ENCODE results near the gene ITSN1. TPM values are rescaled to one million over a fixed set of nuclear protein-coding genes. Genes with fewer than 3 reads are reported as not detected.

ITSN1 gene
- total RNA-seq, 4 donors from 2014 or later = 50.4 to 208 (median 96.7) TPM

- H3K4me1 ChIP-seq = peaks cover 0 to 18% (median 3%) of the 10 kb centered on the region in 4 donors
- H3K27me3 ChIP-seq = no peaks in the 10 kb centered on the region
- H3K36me3 ChIP-seq = peaks cover 0 to 83% (median 21%) of the 10 kb centered on the region in 3 donors
- no peak overlapping the region for H3K4me3 ChIP-seq
- DNase-seq (ENCODE audit: low spot score in 2 of 2) = no peak
- H3K9me3 ChIP-seq = no peaks in the 10 kb centered on the region
- 86 to 90% methylated on average over 6 of the region's 6 CpGs for WGBS, 2 donors
- H3K27ac ChIP-seq = no peak overlapping the region
- TF ChIP-seq EP300 (IDR thresholded peaks at IDR 0.05) (no peak), CTCF (IDR thresholded peaks at IDR 0.05) (no peak), POLR2A (IDR thresholded peaks at IDR 0.05) (no peak)
Measured at GRCh38 chr21:33909756-33910155, 267.5 kb downstream of the ITSN1 start.

GRCh38 chr21:33914188-33914587 is 271.9 kb downstream of the ITSN1 start:
- Histone ChIP-seq H3K36me3 (peaks cover 0 to 40% (median 12%) of the 10 kb centered on the region in 3 donors), H3K27ac (no peak overlapping the region), H3K27me3 (no peaks in the 10 kb centered on the region), H3K4me3 (no peak overlapping the region), H3K4me1 (peaks cover 0 to 25% (median 7%) of the 10 kb centered on the region in 4 donors), H3K9me3 (no peaks in the 10 kb centered on the region)
- no peak for TF ChIP-seq EP300 (IDR thresholded peaks at IDR 0.05)
- no peak for TF ChIP-seq POLR2A (IDR thresholded peaks at IDR 0.05)
- TF ChIP-seq CTCF (IDR thresholded peaks at IDR 0.05) = no peak
- no peak for DNase-seq (ENCODE audit: low spot score in 2 of 2)
- 95% methylated on average over 5 of the region's 5 CpGs for WGBS, 2 donors

GRCh38 chr21:33915368-33916199 is 273.3 kb downstream of the ITSN1 start, which contains the start of gene ATP5PO:
ATP5PO (minus strand) TSS chr21:33915804; CDS start chr21:33915763, 41 bp downstream.
- peak within 1 kb of the TSS; percentile 66 to 94 (median 88) for H3K4me3 ChIP-seq
- H3K4me1 ChIP-seq = peaks cover 0 to 25% (median 7%) of the 10 kb centered on the region in 4 donors
- TF ChIP-seq EP300 (IDR thresholded peaks at IDR 0.05) (peak; percentile 94), POLR2A (IDR thresholded peaks at IDR 0.05) (peak; percentile 53 to 82), CTCF (IDR thresholded peaks at IDR 0.05) (peak in 2 of 5 experiments; percentile 25 to 32)
- peak; percentile 90 to 91 for DNase-seq (ENCODE audit: low spot score in 2 of 2)
- no peaks in the 10 kb centered on the region for H3K27me3 ChIP-seq
- H3K27ac ChIP-seq = peak within 1 kb of the TSS; percentile 48 to 91 (median 88)
- 0 to 1% methylated on average over 38 to 39 of the region's 45 CpGs for WGBS, 2 donors
- H3K9me3 ChIP-seq = no peaks in the 10 kb centered on the region
- peaks cover 0 to 26% (median 6%) of the 10 kb centered on the region in 3 donors for H3K36me3 ChIP-seq

- WGBS, 2 donors = 51 to 53% methylated on average over 5 of the region's 5 CpGs
- TF ChIP-seq POLR2A (IDR thresholded peaks at IDR 0.05) = no peak
- H3K27me3 ChIP-seq = no peaks in the 10 kb centered on the region
- H3K36me3 ChIP-seq = peaks cover 0 to 20% (median 0%) of the 10 kb centered on the region in 3 donors
- H3K4me3 ChIP-seq = peak overlapping the region; percentile 36 to 94 (median 79)
- peaks cover 0 to 25% (median 7%) of the 10 kb centered on the region in 4 donors for H3K4me1 ChIP-seq
- DNase-seq (ENCODE audit: low spot score in 2 of 2) = no peak
- peak overlapping the region in 3 of 4 donors; percentile 80 to 91 (median 86) for H3K27ac ChIP-seq
- no peaks in the 10 kb centered on the region for H3K9me3 ChIP-seq
Measured at GRCh38 chr21:33916200-33916567, 273.9 kb downstream of the ITSN1 start.

GRCh38 chr21:33917421-33917820 is 275.1 kb downstream of the ITSN1 start:
- peaks cover 0 to 25% (median 7%) of the 10 kb centered on the region in 4 donors for H3K4me1 ChIP-seq
- DNase-seq (ENCODE audit: low spot score in 2 of 2) = no peak
- H3K4me3 ChIP-seq = no peak overlapping the region
- TF ChIP-seq POLR2A (IDR thresholded peaks at IDR 0.05) (no peak), CTCF (IDR thresholded peaks at IDR 0.05) (no peak), EP300 (IDR thresholded peaks at IDR 0.05) (no peak)
- WGBS, 2 donors = 61 to 68% methylated on average over 4 of the region's 4 CpGs
- no peak overlapping the region for H3K27ac ChIP-seq
- no peaks in the 10 kb centered on the region for H3K9me3 ChIP-seq
- H3K36me3 ChIP-seq = peaks cover 0 to 9% (median 0%) of the 10 kb centered on the region in 3 donors
- H3K27me3 ChIP-seq = no peaks in the 10 kb centered on the region

All from tibial nerve (tissue), 4 donors.